Liver (tissue), 3 donors: ENCODE data around the gene TRAPPC3.

Experiments used
- CTCF ChIP-seq: fragments of 150-350 bp; IDR thresholded peaks from 2 replicates; pipeline ENCODE4 v1.5.1; 2017; ENCODE audit warnings: improper control_type of control experiment, low read depth, low read length; ENCODE audit not compliant: missing input control
- HNF4G ChIP-seq: IDR thresholded peaks from 2 replicates; pipeline ENCODE4 v1.6.1; 2016; ENCODE audit warnings: antibody characterized with exemption
- REST ChIP-seq: IDR thresholded peaks from 2 replicates; pipeline ENCODE4 v1.6.1; 2016; ENCODE audit warnings: antibody characterized with exemption, mild to moderate bottlenecking
- SP1 ChIP-seq: IDR thresholded peaks from 2 replicates; pipeline ENCODE4 v1.6.1; 2018; ENCODE audit warnings: antibody characterized with exemption, mild to moderate bottlenecking
- donor health status: healthy.
- donor health status: healthy.

GRCh38 chr1:36097693-36098585 lies 51.3 kb downstream of the TRAPPC3 start:
- TF ChIP-seq CTCF (no peak), SP1 (no peak), HNF4G (no peak), REST (no peak)
